NB4 (cell line): ENCODE results near the gene MYOF.

Experiments used
- MYC ChIP-seq: IDR thresholded peaks from 2 replicates; pipeline ENCODE4 v1.6.1; 2011; ENCODE audit warnings: low read depth, low read length
- POLR2A ChIP-seq: IDR thresholded peaks from 2 replicates; pipeline ENCODE4 v1.6.1; 2011; ENCODE audit warnings: mild to moderate bottlenecking; ENCODE audit not compliant: insufficient read length; ENCODE audit errors: extremely low read depth
- TF ChIP-seq, protein P1 (sequence below): IDR thresholded peaks from one replicate; pipeline ENCODE4 v1.5.1; 2012; ENCODE audit warnings: low read depth, low read length
- TF ChIP-seq, protein P2 (sequence below): IDR thresholded peaks from 2 replicates; pipeline ENCODE4 v1.6.1; 2011; ENCODE audit warnings: low read depth, low read length

DNA sequence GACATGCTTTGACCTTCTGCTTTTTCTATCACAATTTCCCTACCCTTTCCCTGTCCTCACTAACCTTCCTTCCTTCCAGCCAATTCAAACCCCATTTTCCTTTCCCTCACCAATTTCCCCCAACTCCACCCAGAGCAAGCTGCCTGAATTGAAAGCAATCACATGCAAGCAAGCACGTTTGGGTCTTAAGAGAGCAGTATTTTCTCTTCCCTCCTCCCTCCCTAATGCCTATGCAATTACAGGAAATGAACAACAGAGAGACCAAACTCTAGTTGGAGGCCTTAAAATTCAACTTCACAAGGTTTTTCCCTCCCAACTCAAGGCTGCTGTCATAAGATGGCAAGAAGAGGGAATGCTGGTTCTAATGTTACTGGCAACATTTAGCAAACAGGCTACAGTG, 117.2 kb downstream of the MYOF start:
- TF ChIP-seq, protein P1, sequence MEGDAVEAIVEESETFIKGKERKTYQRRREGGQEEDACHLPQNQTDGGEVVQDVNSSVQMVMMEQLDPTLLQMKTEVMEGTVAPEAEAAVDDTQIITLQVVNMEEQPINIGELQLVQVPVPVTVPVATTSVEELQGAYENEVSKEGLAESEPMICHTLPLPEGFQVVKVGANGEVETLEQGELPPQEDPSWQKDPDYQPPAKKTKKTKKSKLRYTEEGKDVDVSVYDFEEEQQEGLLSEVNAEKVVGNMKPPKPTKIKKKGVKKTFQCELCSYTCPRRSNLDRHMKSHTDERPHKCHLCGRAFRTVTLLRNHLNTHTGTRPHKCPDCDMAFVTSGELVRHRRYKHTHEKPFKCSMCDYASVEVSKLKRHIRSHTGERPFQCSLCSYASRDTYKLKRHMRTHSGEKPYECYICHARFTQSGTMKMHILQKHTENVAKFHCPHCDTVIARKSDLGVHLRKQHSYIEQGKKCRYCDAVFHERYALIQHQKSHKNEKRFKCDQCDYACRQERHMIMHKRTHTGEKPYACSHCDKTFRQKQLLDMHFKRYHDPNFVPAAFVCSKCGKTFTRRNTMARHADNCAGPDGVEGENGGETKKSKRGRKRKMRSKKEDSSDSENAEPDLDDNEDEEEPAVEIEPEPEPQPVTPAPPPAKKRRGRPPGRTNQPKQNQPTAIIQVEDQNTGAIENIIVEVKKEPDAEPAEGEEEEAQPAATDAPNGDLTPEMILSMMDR: no peak
- TF ChIP-seq, protein P2, sequence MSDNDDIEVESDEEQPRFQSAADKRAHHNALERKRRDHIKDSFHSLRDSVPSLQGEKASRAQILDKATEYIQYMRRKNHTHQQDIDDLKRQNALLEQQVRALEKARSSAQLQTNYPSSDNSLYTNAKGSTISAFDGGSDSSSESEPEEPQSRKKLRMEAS: no peak
- no peak for TF ChIP-seq POLR2A
- TF ChIP-seq MYC: no peak
